C4-2B (cell line): ENCODE measurements around the gene SYK.

Source experiments
- H3K27ac ChIP-seq: fragments of 450-650 bp; 2 replicates; pipeline ENCODE4 v1.5.1; 2017
- CTCF ChIP-seq: fragments of 450-650 bp; conservative IDR thresholded peaks from 2 replicates; pipeline ENCODE4 v1.5.1; 2017; ENCODE audit warnings: mild to moderate bottlenecking
- ZFX ChIP-seq: fragments of 450-650 bp; IDR thresholded peaks from 2 replicates; pipeline ENCODE4 v1.6.1; 2017

SYK gene

GRCh38 chr9:90925581-90926257, 124.1 kb downstream of the SYK start:
- H3K27ac ChIP-seq: no peak overlapping the region
- TF ChIP-seq ZFX: no peak
- no peak for TF ChIP-seq CTCF

DNA sequence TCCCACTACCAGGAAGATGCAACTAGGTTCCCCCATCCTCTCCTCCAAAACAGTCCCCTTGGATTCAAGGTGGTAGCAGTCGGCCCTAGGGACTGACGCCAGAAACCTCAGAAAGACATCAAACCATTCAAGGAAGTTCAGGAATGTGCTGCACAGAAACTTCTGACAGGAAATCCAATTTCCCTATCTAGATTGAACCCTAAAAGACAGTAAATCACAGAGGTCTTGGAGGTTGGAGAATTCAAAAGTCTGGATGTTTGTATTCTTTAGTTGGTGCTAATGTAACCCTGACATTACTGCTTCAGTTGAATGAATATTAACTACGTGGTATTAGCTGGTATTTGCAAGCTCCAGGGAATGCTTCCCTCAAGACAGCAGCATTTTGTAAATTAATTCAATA, 125.3 kb downstream of the SYK start:
- H3K27ac ChIP-seq: no peak overlapping the region
- TF ChIP-seq ZFX (no peak), CTCF (no peak)

DNA sequence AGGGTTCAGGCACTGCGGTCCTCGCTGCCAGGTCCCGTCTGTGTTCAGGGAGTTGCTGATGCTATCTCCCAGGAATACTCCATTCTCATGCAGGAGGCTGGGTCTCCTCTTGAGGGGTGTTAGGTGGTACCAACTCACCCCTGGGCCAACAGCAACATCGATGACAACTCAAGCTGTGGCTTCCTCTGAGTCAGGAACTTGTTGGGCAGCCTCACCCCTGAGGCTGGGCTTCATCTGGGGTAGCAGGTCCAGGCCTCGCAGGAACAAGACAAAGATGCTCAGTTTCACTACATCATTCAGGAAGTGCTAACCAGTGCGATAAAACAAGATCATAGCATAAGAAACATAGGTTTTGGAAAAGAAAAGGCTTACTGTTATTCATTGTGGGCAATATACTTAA, 125.9 kb downstream of the SYK start:
- TF ChIP-seq CTCF (no peak), ZFX (no peak)
- no peak overlapping the region for H3K27ac ChIP-seq

DNA sequence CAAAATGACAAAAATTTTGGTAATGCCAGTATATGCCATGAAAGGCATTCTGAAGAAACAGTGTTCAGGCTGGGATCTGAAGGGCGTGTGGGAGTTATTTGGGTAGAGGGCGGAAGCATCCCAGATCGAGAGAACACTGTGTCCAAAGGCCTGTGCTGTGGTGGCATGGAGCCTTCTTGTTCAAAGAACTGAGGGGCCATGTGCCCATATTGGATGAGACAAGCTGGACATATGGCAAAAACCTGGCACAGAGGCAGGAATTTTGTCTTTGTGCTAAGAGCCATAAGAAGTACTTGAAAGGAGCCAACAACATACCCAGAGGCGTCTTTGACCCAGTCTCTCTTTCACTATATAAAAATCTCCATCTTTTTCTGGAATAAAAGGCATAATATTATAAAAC, 128.0 kb downstream of the SYK start:
- no peak overlapping the region for H3K27ac ChIP-seq

GRCh38 chr9:90933468-90933867, 131.8 kb downstream of the SYK start:
- TF ChIP-seq ZFX: no peak
- no peak for TF ChIP-seq CTCF
- no peak overlapping the region for H3K27ac ChIP-seq

More for the DNA sequence above, 128.0 kb downstream of the SYK start:
- TF ChIP-seq ZFX: no peak
- TF ChIP-seq CTCF: no peak

- peak overlapping the region; percentile 31; the same call in 1 of the 2 replicates for H3K27ac ChIP-seq
- no peak for TF ChIP-seq CTCF
- no peak for TF ChIP-seq ZFX
These were observed 137.7 kb downstream of the SYK start for GRCh38 chr9:90939351-90939750.

GRCh38 chr9:90940280-90940679, 138.7 kb downstream of the SYK start:
- TF ChIP-seq ZFX: no peak
- no peak for TF ChIP-seq CTCF
- H3K27ac ChIP-seq: peak overlapping the region; percentile 31
